HCT116 (cell line): Measurements from ENCODE around the gene HMGCS2. TPM values are rescaled to one million over a fixed set of nuclear protein-coding genes. Genes with fewer than 3 reads are reported as not detected.

Experiments used
- ATAC-seq: fragments of 200-7000 bp; cut with Tn5 transposase; 2 replicates; pipeline ENCODE4 v1.9.1; 2020; ENCODE audit warnings: mild to moderate bottlenecking, moderate library complexity
- BruUV-seq: library from RNA; stranded (reverse); fragments of 400-500 nt; replicated peaks from 2 replicates; lab custom pipeline; 2021; lab: Mats Ljungman, UMichigan
- CTCF ChIA-PET: fragments of 300-600 bp; sonication (Branson Sonifier 250); formaldehyde crosslinking; loops from one replicate; lab custom pipeline; 2021; ENCODE audit warnings: antibody characterized with exemption; lab: Charles Lee
- POLR2A ChIA-PET: fragments of 300-600, 350-600 bp; sonication (Branson Sonifier 250); formaldehyde crosslinking; loops from one replicate; lab custom pipeline; 2021; ENCODE audit warnings: antibody characterized with exemption; lab: Charles Lee
- RAD21 ChIA-PET, 2 experiments: fragments of 300-600 bp; sonication (Branson Sonifier 250); formaldehyde crosslinking; loops; one replicate each; lab custom pipeline; 2023; ENCODE audit warnings: low total read pairs in 2 of 2; ENCODE audit not compliant: uncharacterized antibody in 2 of 2, unreplicated experiment in 2 of 2, low non-redundant PET in 1 of 2; lab: Charles Lee
- DNase-seq: peaks from one replicate; pipeline ENCODE4 v3.0.0-alpha.2; 2010; ENCODE audit warnings: low read depth, low spot score
- H2AFZ ChIP-seq: fragments of 200-600 bp; shearing (Covaris generic), sonication (generic); 2 replicates; pipeline ENCODE4 v1.6.1; 2017; ENCODE audit warnings: low read depth, mixed run types, mixed read lengths, antibody characterized with exemption, low read length; ENCODE audit not compliant: poor library complexity, severe bottlenecking
- H3K27ac ChIP-seq: 2 replicates; pipeline ENCODE4 v1.5.1; 2012; ENCODE audit warnings: low read depth, low read length
- H3K27me3 ChIP-seq: fragments of 200-600 bp; sonication (generic); 2 replicates; pipeline ENCODE4 v1.6.1; 2016; ENCODE audit warnings: mixed run types, low read length, mixed read lengths; ENCODE audit not compliant: insufficient read depth
- H3K36me3 ChIP-seq, 2 experiments: fragments of 200-500 bp in 1 of 2; fragments of 200-600 bp in 1 of 2; sonication (Bioruptor generic) in 1 of 2; sonication (generic) in 1 of 2; 2 replicates each; pipeline versions ENCODE4 v1.5.1 to v1.6.1; 2014 to 2016; ENCODE audit warnings: low read length in 2 of 2, inconsistent platforms in 1 of 2, mixed read lengths in 1 of 2, mixed run types in 1 of 2; ENCODE audit not compliant: insufficient read depth in 2 of 2, control insufficient read depth in 1 of 2
- H3K4me1 ChIP-seq, 2 experiments: fragments of 200-600 bp in 1 of 2; sonication (generic) in 1 of 2; 2 replicates each; pipeline versions ENCODE4 v1.5.1 to v1.6.1; 2012 to 2017; ENCODE audit warnings: low read length in 2 of 2, inconsistent platforms in 1 of 2, mild to moderate bottlenecking in 1 of 2, mixed read lengths in 1 of 2, mixed run types in 1 of 2, moderate library complexity in 1 of 2; ENCODE audit not compliant: insufficient read depth in 2 of 2, control insufficient read depth in 1 of 2
- H3K4me2 ChIP-seq: fragments of 200-600 bp; sonication (generic); 2 replicates; pipeline ENCODE4 v1.6.1; 2017; ENCODE audit warnings: mixed run types, low read length, mixed read lengths
- H3K4me3 ChIP-seq, 2 experiments: fragments of 200-600 bp in 1 of 2; sonication (generic) in 1 of 2; replicated peaks in 1 of 2; 2 replicates each; pipeline ENCODE4 v1.5.1; 2011 to 2016; ENCODE audit warnings: low read length in 2 of 2, control low read depth in 1 of 2, low read depth in 1 of 2, mild to moderate bottlenecking in 1 of 2, mixed read lengths in 1 of 2, mixed run types in 1 of 2
- H3K79me2 ChIP-seq: fragments of 200-600 bp; sonication (generic); 2 replicates; pipeline ENCODE4 v1.6.1; 2017; ENCODE audit warnings: mild to moderate bottlenecking, mixed run types, low read length, moderate library complexity, mixed read lengths; ENCODE audit not compliant: insufficient read depth
- H3K9ac ChIP-seq: fragments of 200-600 bp; sonication (generic); 2 replicates; pipeline ENCODE4 v1.6.1; 2016; ENCODE audit warnings: low read length, mixed read lengths
- H3K9me2 ChIP-seq: fragments of 200-600 bp; sonication (generic), shearing (Covaris generic); 2 replicates; pipeline ENCODE4 v1.6.1; 2017; ENCODE audit warnings: mixed run types, mild to moderate bottlenecking, moderate library complexity; ENCODE audit not compliant: insufficient read depth
- H3K9me3 ChIP-seq, 2 experiments: fragments of 200-500 bp in 1 of 2; fragments of 200-600 bp in 1 of 2; sonication (Bioruptor generic) in 1 of 2; sonication (generic) in 1 of 2; 2 replicates each; pipeline ENCODE4 v1.6.1; 2014 to 2017; ENCODE audit warnings: low read length in 2 of 2, mixed read lengths in 2 of 2, inconsistent platforms in 1 of 2, low read depth in 1 of 2, mild to moderate bottlenecking in 1 of 2, mixed run types in 1 of 2, moderate library complexity in 1 of 2; ENCODE audit not compliant: control insufficient read depth in 1 of 2, insufficient read depth in 1 of 2
- H4K20me1 ChIP-seq: fragments of 200-600 bp; sonication (generic), shearing (Covaris generic); 2 replicates; pipeline ENCODE4 v1.6.1; 2017; ENCODE audit warnings: mixed run types, mild to moderate bottlenecking, moderate library complexity; ENCODE audit not compliant: insufficient read depth
- CBX3 ChIP-seq: IDR thresholded peaks from 2 replicates; pipeline ENCODE4 v1.6.1; 2012; ENCODE audit warnings: low read depth
- EGR1 ChIP-seq: IDR thresholded peaks from 2 replicates; pipeline ENCODE4 v1.6.1; 2012; ENCODE audit warnings: low read depth
- EZH2 ChIP-seq: fragments of 200-600 bp; sonication (generic); IDR thresholded peaks from 2 replicates; pipeline ENCODE4 v1.6.1; 2017; ENCODE audit warnings: antibody characterized with exemption, mixed run types
- EZH2phosphoT487 ChIP-seq: fragments of 200-600 bp; IDR thresholded peaks from 2 replicates; pipeline ENCODE4 v1.6.1; 2018; ENCODE audit warnings: antibody characterized with exemption, borderline replicate concordance
- JUND ChIP-seq: IDR thresholded peaks from 2 replicates; pipeline ENCODE4 v1.6.1; 2012
- MAX ChIP-seq: IDR thresholded peaks from 2 replicates; pipeline ENCODE4 v1.6.1; 2012
- RAD21 ChIP-seq: IDR thresholded peaks from 2 replicates; pipeline ENCODE4 v1.6.1; 2012; ENCODE audit warnings: low read depth, mild to moderate bottlenecking
- ZNF274 ChIP-seq: fragments of 200-500 bp; sonication (Bioruptor generic); IDR thresholded peaks from 2 replicates; pipeline ENCODE4 v1.6.1; 2014; ENCODE audit warnings: mild to moderate bottlenecking, low read depth, low read length, inconsistent platforms
- intact Hi-C: fragments of 100-400 bp; cut with micrococcal nuclease; formaldehyde crosslinking; loops from 2 replicates; pipeline ENCODE4 v1.10.0; 2022
- total RNA-seq: library from RNA; stranded (reverse); gene quantifications from one replicate; pipeline ENCODE4 v1.2.1, GENCODE V29; 2021; ENCODE audit not compliant: unreplicated experiment
- TF ChIP-seq, protein P1 (sequence below): IDR thresholded peaks from 2 replicates; pipeline ENCODE4 v1.6.1; 2012; ENCODE audit warnings: low read depth
- TF ChIP-seq, protein P2 (sequence below), 3 experiments: fragments of 200-600 bp in 1 of 3; sonication (generic) in 1 of 3; IDR thresholded peaks in 2 of 3; conservative IDR thresholded peaks in 1 of 3; 2 replicates each; pipeline ENCODE4 v1.5.1; 2012 to 2017; ENCODE audit warnings: low read depth in 2 of 3, low read length in 2 of 3, antibody characterized with exemption in 1 of 3, borderline replicate concordance in 1 of 3, control low read depth in 1 of 3, mild to moderate bottlenecking in 1 of 3, mixed read lengths in 1 of 3, mixed run types in 1 of 3, moderate library complexity in 1 of 3; ENCODE audit not compliant: insufficient read depth in 1 of 3
- TF ChIP-seq, protein P3 (sequence below): IDR thresholded peaks from 2 replicates; pipeline ENCODE4 v1.6.1; 2012

Gene HMGCS2
- total RNA-seq, 1 experiment from 2014 or later, result 0.20 TPM

GRCh38 chr1:119797606-119798005 is 28.9 kb upstream of the HMGCS2 start:
- RAD21 ChIA-PET, result no interaction called here
- CTCF ChIA-PET, result interaction anchor here (1.0 kb wide), 1 partner anchor 12 kb away, joined by 4 read pairs; no protein-coding TSS in a partner anchor
- H4K20me1 ChIP-seq, result no peaks in the 10 kb centered on the region
- no peaks in the 10 kb centered on the region for H3K9me2 ChIP-seq
- POLR2A ChIA-PET, result no interaction called here
- H3K4me3 ChIP-seq, result no peak overlapping the region
- ATAC-seq, result no peak
- H3K79me2 ChIP-seq, result no peaks in the 10 kb centered on the region
- H3K27me3 ChIP-seq, result no peaks in the 10 kb centered on the region
- no peak for DNase-seq
- no peaks in the 10 kb centered on the region for H3K36me3 ChIP-seq
- no peak overlapping the region for H3K9ac ChIP-seq
- no peak for TF ChIP-seq EZH2phosphoT487
- no peak for TF ChIP-seq CBX3
- TF ChIP-seq, protein P1, sequence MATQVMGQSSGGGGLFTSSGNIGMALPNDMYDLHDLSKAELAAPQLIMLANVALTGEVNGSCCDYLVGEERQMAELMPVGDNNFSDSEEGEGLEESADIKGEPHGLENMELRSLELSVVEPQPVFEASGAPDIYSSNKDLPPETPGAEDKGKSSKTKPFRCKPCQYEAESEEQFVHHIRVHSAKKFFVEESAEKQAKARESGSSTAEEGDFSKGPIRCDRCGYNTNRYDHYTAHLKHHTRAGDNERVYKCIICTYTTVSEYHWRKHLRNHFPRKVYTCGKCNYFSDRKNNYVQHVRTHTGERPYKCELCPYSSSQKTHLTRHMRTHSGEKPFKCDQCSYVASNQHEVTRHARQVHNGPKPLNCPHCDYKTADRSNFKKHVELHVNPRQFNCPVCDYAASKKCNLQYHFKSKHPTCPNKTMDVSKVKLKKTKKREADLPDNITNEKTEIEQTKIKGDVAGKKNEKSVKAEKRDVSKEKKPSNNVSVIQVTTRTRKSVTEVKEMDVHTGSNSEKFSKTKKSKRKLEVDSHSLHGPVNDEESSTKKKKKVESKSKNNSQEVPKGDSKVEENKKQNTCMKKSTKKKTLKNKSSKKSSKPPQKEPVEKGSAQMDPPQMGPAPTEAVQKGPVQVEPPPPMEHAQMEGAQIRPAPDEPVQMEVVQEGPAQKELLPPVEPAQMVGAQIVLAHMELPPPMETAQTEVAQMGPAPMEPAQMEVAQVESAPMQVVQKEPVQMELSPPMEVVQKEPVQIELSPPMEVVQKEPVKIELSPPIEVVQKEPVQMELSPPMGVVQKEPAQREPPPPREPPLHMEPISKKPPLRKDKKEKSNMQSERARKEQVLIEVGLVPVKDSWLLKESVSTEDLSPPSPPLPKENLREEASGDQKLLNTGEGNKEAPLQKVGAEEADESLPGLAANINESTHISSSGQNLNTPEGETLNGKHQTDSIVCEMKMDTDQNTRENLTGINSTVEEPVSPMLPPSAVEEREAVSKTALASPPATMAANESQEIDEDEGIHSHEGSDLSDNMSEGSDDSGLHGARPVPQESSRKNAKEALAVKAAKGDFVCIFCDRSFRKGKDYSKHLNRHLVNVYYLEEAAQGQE, result no peak
- TF ChIP-seq, protein P2, sequence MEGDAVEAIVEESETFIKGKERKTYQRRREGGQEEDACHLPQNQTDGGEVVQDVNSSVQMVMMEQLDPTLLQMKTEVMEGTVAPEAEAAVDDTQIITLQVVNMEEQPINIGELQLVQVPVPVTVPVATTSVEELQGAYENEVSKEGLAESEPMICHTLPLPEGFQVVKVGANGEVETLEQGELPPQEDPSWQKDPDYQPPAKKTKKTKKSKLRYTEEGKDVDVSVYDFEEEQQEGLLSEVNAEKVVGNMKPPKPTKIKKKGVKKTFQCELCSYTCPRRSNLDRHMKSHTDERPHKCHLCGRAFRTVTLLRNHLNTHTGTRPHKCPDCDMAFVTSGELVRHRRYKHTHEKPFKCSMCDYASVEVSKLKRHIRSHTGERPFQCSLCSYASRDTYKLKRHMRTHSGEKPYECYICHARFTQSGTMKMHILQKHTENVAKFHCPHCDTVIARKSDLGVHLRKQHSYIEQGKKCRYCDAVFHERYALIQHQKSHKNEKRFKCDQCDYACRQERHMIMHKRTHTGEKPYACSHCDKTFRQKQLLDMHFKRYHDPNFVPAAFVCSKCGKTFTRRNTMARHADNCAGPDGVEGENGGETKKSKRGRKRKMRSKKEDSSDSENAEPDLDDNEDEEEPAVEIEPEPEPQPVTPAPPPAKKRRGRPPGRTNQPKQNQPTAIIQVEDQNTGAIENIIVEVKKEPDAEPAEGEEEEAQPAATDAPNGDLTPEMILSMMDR (IDR thresholded peaks at IDR 0.05 in 2 of 3, conservative IDR thresholded peaks at IDR 0.05 in 1 of 3; ENCODE audit: borderline replicate concordance in 1 of 3, insufficient read depth in 1 of 3, low read depth in 2 of 3, low read length in 2 of 3), result no peak
- no peak for TF ChIP-seq MAX
- TF ChIP-seq RAD21, result no peak
- TF ChIP-seq JUND, result no peak
- TF ChIP-seq EGR1, result no peak
- TF ChIP-seq EZH2, result no peak
- TF ChIP-seq, protein P3, sequence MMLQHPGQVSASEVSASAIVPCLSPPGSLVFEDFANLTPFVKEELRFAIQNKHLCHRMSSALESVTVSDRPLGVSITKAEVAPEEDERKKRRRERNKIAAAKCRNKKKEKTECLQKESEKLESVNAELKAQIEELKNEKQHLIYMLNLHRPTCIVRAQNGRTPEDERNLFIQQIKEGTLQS, result no peak
- no peak for TF ChIP-seq ZNF274
- no peaks in the 10 kb centered on the region for H3K9me3 ChIP-seq
- no peak overlapping the region for H3K27ac ChIP-seq
- H3K4me1 ChIP-seq, result no peaks in the 10 kb centered on the region
- H3K4me2 ChIP-seq, result no peak overlapping the region
- H2AFZ ChIP-seq, result no peak overlapping the region
- intact Hi-C loops, result no loop called here
- BruUV-seq, result no TSS peak
